WERI-Rb-1 (cell line): ENCODE data around the gene NHLRC4.

Experiments
- DNase-seq: peaks from one replicate; pipeline ENCODE4 v3.0.0-alpha.2; 2020
- H3K27ac ChIP-seq: fragments of 250-450 bp; sonication (Bioruptor Pico); 2 replicates; pipeline ENCODE4 v1.5.1; 2020; ENCODE audit warnings: mild to moderate bottlenecking, moderate library complexity
- H3K27me3 ChIP-seq: fragments of 250-450 bp; sonication (Bioruptor Pico); 2 replicates; pipeline ENCODE4 v1.5.1; 2021; ENCODE audit warnings: mild to moderate bottlenecking, low read depth, moderate library complexity; ENCODE audit not compliant: insufficient read depth, severe bottlenecking
- H3K36me3 ChIP-seq: fragments of 250-450 bp; sonication (Bioruptor Pico); 2 replicates; pipeline ENCODE4 v1.5.1; 2020; ENCODE audit warnings: mild to moderate bottlenecking, moderate library complexity
- H3K4me3 ChIP-seq: 2 replicates; pipeline ENCODE4 v1.5.1; 2011; ENCODE audit warnings: low read depth, mild to moderate bottlenecking, control low read depth, low read length
- H3K9me3 ChIP-seq: fragments of 250-450 bp; sonication (Bioruptor Pico); 2 replicates; pipeline ENCODE4 v1.5.1; 2021; ENCODE audit warnings: mild to moderate bottlenecking, moderate library complexity; ENCODE audit not compliant: severe bottlenecking
- CTCF ChIP-seq: IDR thresholded peaks from 2 replicates; pipeline ENCODE4 v1.5.1; 2011; ENCODE audit warnings: low read depth, mild to moderate bottlenecking, control low read depth, inconsistent platforms, low read length

NHLRC4 gene

GRCh38 chr16:586645-587590 lies 20.1 kb downstream of the NHLRC4 start:
- no peaks in the 10 kb centered on the region for H3K27me3 ChIP-seq
- TF ChIP-seq CTCF: no peak
- DNase-seq: no peak
- peaks cover 9% of the 10 kb centered on the region for H3K36me3 ChIP-seq
- H3K4me3 ChIP-seq: no peak overlapping the region
- no peaks in the 10 kb centered on the region for H3K9me3 ChIP-seq
- H3K27ac ChIP-seq: peak overlapping the region; percentile 98

- Histone ChIP-seq H3K9me3 (no peaks in the 10 kb centered on the region), H3K4me3 (peak overlapping the region; percentile 62), H3K27me3 (no peaks in the 10 kb centered on the region), H3K36me3 (peaks cover 13% of the 10 kb centered on the region), H3K27ac (peak overlapping the region; percentile 98)
- peak; percentile 37 for DNase-seq
- no peak for TF ChIP-seq CTCF
These were observed 21.8 kb downstream of the NHLRC4 start for GRCh38 chr16:588639-588888.

- peaks cover 16% of the 10 kb centered on the region for H3K36me3 ChIP-seq
- H3K9me3 ChIP-seq: no peaks in the 10 kb centered on the region
- H3K4me3 ChIP-seq: peak overlapping the region; percentile 62
- no peaks in the 10 kb centered on the region for H3K27me3 ChIP-seq
- peak overlapping the region; percentile 98 for H3K27ac ChIP-seq
- DNase-seq: peak; percentile 96
- TF ChIP-seq CTCF: no peak
These were observed 22.3 kb downstream of the NHLRC4 start for GRCh38 chr16:588889-589657.

GRCh38 chr16:589658-590187 lies 22.9 kb downstream of the NHLRC4 start, which contains the start of gene RAB40C:
Gene RAB40C (plus strand): TSS chr16:590066. CDS start chr16:590292, 226 bp downstream.
- Histone ChIP-seq H3K36me3 (peaks cover 19% of the 10 kb centered on the region), H3K27ac (peak within 1 kb of the TSS; percentile 98), H3K4me3 (peak within 1 kb of the TSS; percentile 64), H3K9me3 (no peaks in the 10 kb centered on the region), H3K27me3 (no peaks in the 10 kb centered on the region)
- TF ChIP-seq CTCF: no peak
- peak; percentile 98 for DNase-seq

GRCh38 chr16:590188-590814 lies 23.5 kb downstream of the NHLRC4 start:
- H3K36me3 ChIP-seq: peaks cover 19% of the 10 kb centered on the region
- no peaks in the 10 kb centered on the region for H3K27me3 ChIP-seq
- TF ChIP-seq CTCF: no peak; the same call in 1 of the 2 replicates
- H3K9me3 ChIP-seq: no peaks in the 10 kb centered on the region
- H3K27ac ChIP-seq: peak overlapping the region; percentile 81
- H3K4me3 ChIP-seq: peak overlapping the region; percentile 64
- peak; percentile 31 for DNase-seq
